Esophagus muscularis mucosa (tissue), 4 donors: Measurements from ENCODE around the gene CPB2.

Experiments used
- EP300 ChIP-seq: sonication (generic); formaldehyde crosslinking; IDR thresholded peaks from one replicate; pipeline ENCODE4 v1.6.1; 2017; ENCODE audit warnings: antibody characterized with exemption
- POLR2A ChIP-seq: fragments of 450-650 bp; IDR thresholded peaks from one replicate; pipeline ENCODE4 v1.6.1; 2017; ENCODE audit warnings: antibody characterized with exemption, moderate library complexity, mild to moderate bottlenecking, low read depth
- POLR2AphosphoS5 ChIP-seq, 2 donors: sonication (generic); formaldehyde crosslinking; IDR thresholded peaks; one replicate each; pipeline ENCODE4 v1.6.1; 2017; ENCODE audit warnings: antibody characterized with exemption in 2 of 2
- TF ChIP-seq, protein P1 (sequence below), 3 experiments: fragments of 200-600 bp in 2 of 3; fragments of 450-650 bp in 1 of 3; sonication (generic) in 2 of 3; IDR thresholded peaks; one replicate each; pipeline ENCODE4 v1.5.1; 2017 to 2019; ENCODE audit warnings: antibody characterized with exemption in 3 of 3, mild to moderate bottlenecking in 2 of 3, moderate library complexity in 1 of 3

- TF ChIP-seq, protein P1, sequence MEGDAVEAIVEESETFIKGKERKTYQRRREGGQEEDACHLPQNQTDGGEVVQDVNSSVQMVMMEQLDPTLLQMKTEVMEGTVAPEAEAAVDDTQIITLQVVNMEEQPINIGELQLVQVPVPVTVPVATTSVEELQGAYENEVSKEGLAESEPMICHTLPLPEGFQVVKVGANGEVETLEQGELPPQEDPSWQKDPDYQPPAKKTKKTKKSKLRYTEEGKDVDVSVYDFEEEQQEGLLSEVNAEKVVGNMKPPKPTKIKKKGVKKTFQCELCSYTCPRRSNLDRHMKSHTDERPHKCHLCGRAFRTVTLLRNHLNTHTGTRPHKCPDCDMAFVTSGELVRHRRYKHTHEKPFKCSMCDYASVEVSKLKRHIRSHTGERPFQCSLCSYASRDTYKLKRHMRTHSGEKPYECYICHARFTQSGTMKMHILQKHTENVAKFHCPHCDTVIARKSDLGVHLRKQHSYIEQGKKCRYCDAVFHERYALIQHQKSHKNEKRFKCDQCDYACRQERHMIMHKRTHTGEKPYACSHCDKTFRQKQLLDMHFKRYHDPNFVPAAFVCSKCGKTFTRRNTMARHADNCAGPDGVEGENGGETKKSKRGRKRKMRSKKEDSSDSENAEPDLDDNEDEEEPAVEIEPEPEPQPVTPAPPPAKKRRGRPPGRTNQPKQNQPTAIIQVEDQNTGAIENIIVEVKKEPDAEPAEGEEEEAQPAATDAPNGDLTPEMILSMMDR (IDR thresholded peaks at IDR 0.05): no peak
- TF ChIP-seq POLR2A (no peak), EP300 (no peak), POLR2AphosphoS5 (IDR thresholded peaks at IDR 0.05) (no peak)
Measured at GRCh38 chr13:46102255-46102605, 2.6 kb downstream of the CPB2 start.
